Activated CD4-positive, alpha-beta memory T cell treated with anti-CD3 and anti-CD28 coated beads for 36 hours (primary cell): ENCODE results near the gene EHBP1. TPM values are rescaled to one million over a fixed set of nuclear protein-coding genes. Genes with fewer than 3 reads are reported as not detected.
A peak's percentile ranks its signal among the peaks of the same experiment; 100 is the strongest.

Source experiments
- CTCF ChIA-PET: fragments of 350-600 bp; sonication (Branson Sonifier 250); formaldehyde crosslinking; loops from one replicate; lab custom pipeline; 2021; ENCODE audit warnings: antibody characterized with exemption, inconsistent platforms; lab: Charles Lee
- POLR2A ChIA-PET: fragments of 350-600 bp; sonication (Branson Sonifier 250); formaldehyde crosslinking; loops from one replicate; lab custom pipeline; 2021; ENCODE audit warnings: antibody characterized with exemption; lab: Charles Lee
- DNase-seq: peaks from one replicate; pipeline ENCODE4 v3.0.0-alpha.2; 2020
- H3K27ac Mint-ChIP-seq: one replicate; pipeline ENCODE4 v1.8.0; 2021; ENCODE audit warnings: mixed read lengths
- H3K27me3 Mint-ChIP-seq: one replicate; pipeline ENCODE4 v1.8.0; 2021; ENCODE audit warnings: mixed read lengths
- H3K36me3 Mint-ChIP-seq: one replicate; pipeline ENCODE4 v1.8.0; 2021; ENCODE audit warnings: mixed read lengths
- H3K4me1 Mint-ChIP-seq: one replicate; pipeline ENCODE4 v1.8.0; 2021; ENCODE audit warnings: low read depth, mixed read lengths
- H3K4me3 Mint-ChIP-seq: one replicate; pipeline ENCODE4 v1.8.0; 2021; ENCODE audit warnings: mild to moderate bottlenecking, mixed read lengths
- H3K9me3 Mint-ChIP-seq: one replicate; pipeline ENCODE4 v1.8.0; 2021; ENCODE audit warnings: mixed read lengths
- intact Hi-C: fragments of 100-400 bp; cut with micrococcal nuclease; formaldehyde crosslinking; loops from one replicate; pipeline ENCODE4 v1.15.1; 2023
- total RNA-seq, 2 experiments: library from RNA; stranded (reverse); gene quantifications; one replicate each; pipeline ENCODE4 v1.2.3, GENCODE V29; 2021

Gene EHBP1
- total RNA-seq, 2 experiments from 2014 or later: 23.5 to 23.6 TPM

DNA sequence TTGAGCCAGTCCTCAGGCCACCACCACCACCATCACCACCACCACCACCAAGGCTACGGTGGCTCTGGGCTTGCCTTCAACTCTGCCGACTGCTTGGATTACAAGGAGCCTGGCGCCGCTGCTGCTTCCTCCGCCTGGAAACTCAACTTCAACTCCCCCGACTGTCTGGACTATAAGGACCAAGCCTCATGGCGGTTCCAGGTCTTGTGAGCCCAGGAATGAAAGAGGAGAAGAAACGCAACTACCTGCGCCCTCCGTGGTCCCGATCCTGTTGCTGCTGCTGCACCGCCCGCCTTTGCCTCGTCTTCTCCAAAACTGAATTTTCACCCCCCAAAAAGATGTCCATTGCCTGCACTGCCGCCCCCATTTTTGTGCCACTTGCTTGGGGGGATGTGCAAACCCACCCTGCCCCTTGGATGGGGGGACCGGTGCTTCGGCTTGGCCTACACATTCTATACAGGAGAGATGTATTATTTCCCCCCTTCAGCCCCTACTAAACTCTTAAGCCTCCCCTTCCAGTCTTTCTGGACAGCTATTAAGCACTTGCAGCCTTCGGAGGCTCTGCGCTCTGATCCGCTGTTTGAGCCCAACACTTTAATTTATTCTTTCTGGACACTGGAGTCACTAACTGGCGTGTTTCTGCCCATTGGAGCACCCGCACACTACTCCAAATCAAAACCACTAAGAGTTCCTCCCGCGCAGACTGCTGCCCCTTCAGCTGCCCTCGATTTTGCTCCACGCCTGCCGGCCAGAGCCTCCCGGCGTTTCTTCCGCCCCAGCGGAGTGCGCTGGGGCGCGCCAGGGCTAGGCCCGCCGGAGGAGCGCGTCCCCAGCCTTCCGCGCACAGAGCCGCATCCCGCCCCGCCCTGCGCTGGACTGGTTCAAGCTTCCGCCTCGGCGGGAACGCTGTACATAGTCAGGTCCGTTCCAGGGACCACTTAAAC is 350.9 kb downstream of the EHBP1 start:
- H3K9me3 Mint-ChIP-seq: peaks cover 2% of the 10 kb centered on the region
- no peak overlapping the region for H3K27ac Mint-ChIP-seq
- intact Hi-C loops: loop anchor here (1.0 to 5.0 kb wide), 3 partner anchors 8 to 431 kb away; no protein-coding TSS in a partner anchor
- H3K36me3 Mint-ChIP-seq: peaks cover 4% of the 10 kb centered on the region
- peak; percentile 45 for DNase-seq
- H3K4me1 Mint-ChIP-seq: peaks cover 63% of the 10 kb centered on the region
- POLR2A ChIA-PET: interaction anchor here (1.0 kb wide), 1 partner anchor 9 kb away, joined by 3 read pairs; no protein-coding TSS in a partner anchor
- H3K27me3 Mint-ChIP-seq: peaks cover 77% of the 10 kb centered on the region
- H3K4me3 Mint-ChIP-seq: peak overlapping the region; percentile 30
- CTCF ChIA-PET: no interaction called here

DNA sequence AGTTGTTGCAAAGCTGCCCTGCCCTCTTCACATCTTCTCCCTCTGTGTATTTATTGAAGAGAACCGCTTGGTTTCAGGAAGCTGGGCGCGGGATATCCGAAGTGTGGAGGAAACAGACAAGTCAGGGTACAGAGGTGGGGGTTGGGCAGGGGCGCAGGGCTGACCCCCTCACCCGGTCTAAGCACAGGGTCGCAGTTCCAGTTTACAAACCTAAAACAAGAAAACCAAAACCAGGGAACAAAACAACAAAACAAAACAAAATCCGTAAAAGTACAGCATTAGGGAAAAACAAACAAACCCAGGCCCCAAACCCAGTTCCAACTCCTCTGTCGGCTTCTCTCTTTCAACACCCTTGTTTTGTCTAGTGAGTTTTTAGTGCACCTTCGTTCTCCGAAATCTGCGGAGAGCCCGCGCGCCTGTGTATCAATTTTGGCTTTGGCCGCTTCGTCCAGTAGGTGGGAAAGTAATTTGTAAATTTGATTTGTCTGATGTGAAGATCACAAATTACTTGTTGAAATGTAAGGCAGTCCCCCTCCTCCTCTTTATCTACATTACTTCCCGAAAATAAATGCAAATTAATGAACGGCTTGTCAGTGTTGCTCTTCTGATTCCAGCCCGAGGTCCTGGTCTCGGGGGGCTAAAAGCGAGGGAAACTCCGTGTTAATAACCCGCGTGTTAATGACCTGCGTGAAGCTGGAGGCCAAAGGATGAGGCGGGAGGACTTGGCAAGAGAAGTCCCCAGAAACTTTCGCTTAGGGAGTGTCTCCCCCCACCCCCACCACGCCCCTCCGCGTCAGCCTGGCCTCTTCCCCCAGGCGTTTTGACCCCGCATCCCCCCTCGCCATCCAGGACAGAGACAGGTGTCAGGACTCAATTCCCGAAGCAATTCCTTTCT is 352.0 kb downstream of the EHBP1 start:
- no peak for DNase-seq
- intact Hi-C loops: loop anchor here (5.0 kb wide), 2 partner anchors 370 to 430 kb away; no protein-coding TSS in a partner anchor
- Mint-ChIP-seq H3K27me3 (peaks cover 74% of the 10 kb centered on the region), H3K27ac (peak overlapping the region; percentile 7), H3K4me1 (peaks cover 59% of the 10 kb centered on the region), H3K36me3 (peaks cover 4% of the 10 kb centered on the region), H3K9me3 (peaks cover 2% of the 10 kb centered on the region), H3K4me3 (peak overlapping the region; percentile 1)
- ChIA-PET CTCF (no interaction called here), POLR2A (interaction anchor here (1.0 kb wide), 1 partner anchor 10 kb away, joined by 3 read pairs; no protein-coding TSS in a partner anchor)

DNA sequence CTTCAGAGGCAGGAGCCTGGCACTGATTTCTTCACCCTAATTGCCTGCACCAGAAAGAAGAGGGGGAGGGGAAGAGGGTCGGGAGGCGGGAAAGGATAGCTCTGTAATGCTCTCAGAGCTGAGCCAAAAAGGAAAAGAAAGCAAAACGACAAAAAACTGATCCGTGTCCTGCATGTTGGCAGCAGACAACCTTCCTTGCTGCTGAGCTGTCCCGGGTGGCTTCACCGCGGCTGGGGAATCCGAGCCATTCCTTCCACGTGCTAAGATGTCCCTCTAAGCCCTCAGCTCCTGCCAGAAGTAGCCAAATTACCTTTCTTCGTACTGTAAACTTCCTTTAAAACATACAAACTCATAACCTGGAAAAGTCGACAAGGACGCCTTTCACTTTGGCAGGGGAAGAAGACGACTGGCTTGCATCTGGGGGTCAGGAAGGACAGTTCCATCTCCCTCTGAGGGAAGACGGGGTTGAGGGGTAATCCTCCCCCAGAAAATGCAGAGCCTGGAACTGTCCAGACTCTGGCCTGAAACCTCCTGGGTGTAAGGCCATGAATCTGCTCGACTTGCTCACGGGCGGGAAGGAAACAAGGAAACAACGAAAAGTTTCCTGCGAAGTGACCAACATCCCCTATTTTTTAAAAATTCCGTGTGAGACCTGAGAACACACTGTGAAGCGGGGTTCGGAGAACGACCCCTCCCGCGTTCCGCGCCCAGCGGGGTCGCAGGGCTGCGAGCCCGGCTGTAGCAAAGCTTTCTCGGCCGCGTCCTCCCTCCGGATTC is 352.8 kb downstream of the EHBP1 start:
- intact Hi-C loops: loop anchor here (5.0 kb wide), 2 partner anchors 369 to 429 kb away; no protein-coding TSS in a partner anchor
- ChIA-PET POLR2A (no interaction called here), CTCF (no interaction called here)
- peaks cover 2% of the 10 kb centered on the region for H3K9me3 Mint-ChIP-seq
- H3K36me3 Mint-ChIP-seq: peaks cover 4% of the 10 kb centered on the region
- H3K27me3 Mint-ChIP-seq: peaks cover 69% of the 10 kb centered on the region
- peaks cover 56% of the 10 kb centered on the region for H3K4me1 Mint-ChIP-seq
- no peak for DNase-seq
- peak overlapping the region; percentile 42 for H3K4me3 Mint-ChIP-seq
- no peak overlapping the region for H3K27ac Mint-ChIP-seq

DNA sequence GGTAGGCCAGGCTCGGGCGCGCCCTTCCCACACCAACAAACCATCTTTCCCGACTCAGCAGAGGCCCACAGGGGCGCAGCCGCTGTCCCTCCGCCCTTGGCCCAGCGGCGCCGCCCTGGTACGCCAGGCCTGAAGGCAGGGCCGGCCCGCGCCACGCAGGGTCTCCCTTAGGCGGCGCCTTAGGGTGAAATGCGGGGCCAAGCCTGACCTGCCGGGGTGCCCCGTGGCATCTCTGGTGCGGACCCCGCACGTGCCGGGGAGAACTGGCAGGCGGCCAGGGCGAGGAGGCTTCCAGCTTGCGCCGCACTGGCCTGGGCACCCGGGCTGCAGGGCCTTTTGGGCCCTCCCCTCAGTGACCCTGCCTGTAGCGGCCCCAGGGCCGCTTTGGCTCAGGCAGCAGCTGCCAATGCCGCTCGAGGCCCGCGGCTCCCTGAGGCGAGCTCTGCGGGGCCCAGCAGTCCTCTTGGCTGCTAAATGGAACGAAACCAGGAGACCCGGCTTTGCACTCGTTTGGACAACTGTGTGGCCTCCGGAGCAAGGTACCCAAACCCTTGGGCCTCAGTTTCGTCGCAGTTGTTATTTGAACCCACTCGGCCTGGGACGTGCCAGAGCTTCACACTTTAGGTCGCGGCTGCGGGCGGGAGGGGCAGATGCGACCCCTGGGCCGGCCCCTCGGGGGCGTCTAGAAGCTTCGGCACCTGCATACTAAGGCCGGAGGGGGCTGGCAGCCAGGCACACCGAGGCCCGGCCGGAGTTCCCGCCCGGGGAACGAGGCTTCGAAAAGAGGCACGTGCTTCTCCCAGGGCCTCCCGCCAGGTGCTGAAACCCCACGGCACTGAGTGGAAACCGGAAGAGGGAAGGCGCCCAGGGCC is 353.6 kb downstream of the EHBP1 start:
- no peak overlapping the region for H3K4me3 Mint-ChIP-seq
- DNase-seq: peak; percentile 10

DNA sequence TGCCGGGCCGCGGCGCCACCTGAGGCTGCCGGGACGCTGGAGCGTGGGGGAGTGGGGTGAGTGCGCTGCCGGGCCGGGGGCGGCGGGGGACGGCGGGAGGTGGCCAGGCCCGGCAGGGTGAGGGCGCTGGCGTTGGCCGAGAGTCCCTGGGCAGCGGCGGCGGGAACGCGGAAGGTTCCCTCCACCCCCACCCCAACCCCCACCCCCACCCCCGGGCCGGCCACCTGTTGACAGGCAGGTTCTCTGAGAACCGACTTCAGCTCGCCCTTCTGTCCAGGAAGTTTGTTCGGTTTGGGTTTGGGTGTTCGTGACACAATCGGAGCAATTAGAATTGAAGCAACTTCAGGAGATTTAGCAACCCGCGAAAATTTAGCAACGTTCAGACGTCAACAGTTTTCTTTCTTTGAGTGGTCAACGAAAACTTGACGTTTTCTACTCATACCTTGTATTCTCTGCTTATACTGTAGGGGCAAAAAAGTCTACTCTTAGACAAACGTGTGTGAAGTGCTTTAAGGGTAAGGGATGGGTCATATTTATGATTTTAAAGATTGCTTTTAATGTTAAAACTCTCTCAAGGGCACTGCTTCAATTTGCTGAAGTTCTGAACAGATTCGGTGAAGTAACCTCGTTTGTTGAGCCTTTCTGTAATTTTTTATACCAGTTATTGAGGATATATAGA is 354.4 kb downstream of the EHBP1 start:
- DNase-seq: no peak
- peaks cover 40% of the 10 kb centered on the region for H3K4me1 Mint-ChIP-seq
- peaks cover 2% of the 10 kb centered on the region for H3K9me3 Mint-ChIP-seq
- POLR2A ChIA-PET: no interaction called here
- CTCF ChIA-PET: no interaction called here
- intact Hi-C loops: loop anchor here (5.0 kb wide), 2 partner anchors 367 to 427 kb away; no protein-coding TSS in a partner anchor
- H3K27ac Mint-ChIP-seq: no peak overlapping the region
- peaks cover 66% of the 10 kb centered on the region for H3K27me3 Mint-ChIP-seq
- H3K36me3 Mint-ChIP-seq: peaks cover 4% of the 10 kb centered on the region
- H3K4me3 Mint-ChIP-seq: peak overlapping the region; percentile 44

More for the DNA sequence above, 353.6 kb downstream of the EHBP1 start:
- ChIA-PET CTCF (no interaction called here), POLR2A (no interaction called here)
- intact Hi-C loops: loop anchor here (5.0 kb wide), 2 partner anchors 368 to 428 kb away; no protein-coding TSS in a partner anchor
- H3K4me1 Mint-ChIP-seq: peaks cover 47% of the 10 kb centered on the region
- peaks cover 2% of the 10 kb centered on the region for H3K9me3 Mint-ChIP-seq
- H3K27me3 Mint-ChIP-seq: peaks cover 68% of the 10 kb centered on the region
- no peak overlapping the region for H3K27ac Mint-ChIP-seq
- H3K36me3 Mint-ChIP-seq: peaks cover 4% of the 10 kb centered on the region

DNA sequence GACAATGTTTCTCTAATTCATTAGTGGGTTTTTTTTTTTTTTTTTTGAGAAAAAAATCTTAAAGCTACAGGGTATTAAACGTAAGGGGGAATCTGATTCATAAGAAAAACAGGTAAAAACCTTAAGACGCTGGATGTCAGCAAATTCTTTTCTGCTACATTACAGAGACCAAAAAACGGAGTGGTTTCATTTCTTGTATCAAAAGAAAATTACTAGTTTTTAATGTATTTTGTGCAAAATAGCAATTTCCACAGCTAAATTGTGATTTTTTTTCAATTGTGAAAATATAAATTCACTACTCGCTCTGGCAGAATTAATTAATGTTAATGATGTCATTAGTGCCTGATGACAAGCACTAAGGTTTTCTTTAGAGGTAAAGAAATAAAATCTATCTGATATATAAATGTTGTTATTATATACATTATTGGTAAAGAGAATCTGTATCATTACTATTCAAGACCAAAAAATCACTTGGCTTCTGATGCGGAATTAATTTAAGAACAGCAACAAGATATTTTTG is 355.0 kb downstream of the EHBP1 start:
- intact Hi-C loops: no loop called here
- no peak overlapping the region for H3K4me3 Mint-ChIP-seq
- no peak overlapping the region for H3K27ac Mint-ChIP-seq
- H3K4me1 Mint-ChIP-seq: peaks cover 34% of the 10 kb centered on the region
- H3K36me3 Mint-ChIP-seq: peaks cover 4% of the 10 kb centered on the region
- peaks cover 61% of the 10 kb centered on the region for H3K27me3 Mint-ChIP-seq
- DNase-seq: no peak
- ChIA-PET POLR2A (no interaction called here), CTCF (no interaction called here)
- peaks cover 2% of the 10 kb centered on the region for H3K9me3 Mint-ChIP-seq

DNA sequence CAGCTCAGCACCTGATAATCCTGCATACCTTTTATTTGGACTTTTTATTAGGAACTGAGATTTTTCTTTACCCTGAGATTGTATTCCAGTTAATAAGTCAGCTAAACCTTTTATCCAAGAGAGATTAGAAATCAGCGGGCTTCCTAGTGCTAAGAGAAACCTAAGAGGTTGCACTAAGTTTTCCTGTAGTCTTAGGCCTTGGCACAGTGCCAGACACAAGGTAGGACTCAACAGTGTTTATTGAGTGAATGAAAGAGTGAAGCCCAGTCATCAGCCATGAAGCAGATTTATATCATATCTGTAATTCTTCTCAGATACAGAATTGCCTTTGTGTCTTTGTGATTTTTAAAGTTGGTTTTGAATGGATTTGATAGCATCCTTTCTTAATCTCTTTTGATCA is 358.7 kb downstream of the EHBP1 start:
- H3K9me3 Mint-ChIP-seq: peaks cover 2% of the 10 kb centered on the region
- intact Hi-C loops: no loop called here
- CTCF ChIA-PET: no interaction called here
- H3K27ac Mint-ChIP-seq: no peak overlapping the region
- no peak overlapping the region for H3K4me3 Mint-ChIP-seq
- POLR2A ChIA-PET: no interaction called here
- H3K27me3 Mint-ChIP-seq: peaks cover 47% of the 10 kb centered on the region
- peaks cover 5% of the 10 kb centered on the region for H3K4me1 Mint-ChIP-seq
- no peak for DNase-seq
- H3K36me3 Mint-ChIP-seq: peaks cover 4% of the 10 kb centered on the region

DNA sequence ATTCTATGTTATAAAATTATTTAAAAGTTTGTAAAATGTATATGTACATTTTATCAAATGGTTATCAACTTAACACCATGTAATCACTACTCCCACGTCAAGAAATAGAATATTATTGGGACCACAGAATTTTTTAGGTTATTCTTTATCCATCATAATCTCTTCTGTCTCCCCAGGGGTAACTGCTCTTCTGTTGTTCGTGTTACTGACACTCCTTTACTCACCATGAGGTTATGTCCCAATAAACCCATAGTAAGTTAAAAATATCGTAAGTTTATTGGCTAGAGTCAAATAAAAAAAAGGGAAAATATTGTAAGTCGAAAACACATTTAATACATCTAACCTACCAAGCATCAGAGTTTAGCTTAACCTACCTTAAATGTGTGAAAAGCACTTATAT is 359.1 kb downstream of the EHBP1 start:
- H3K27ac Mint-ChIP-seq: no peak overlapping the region
- peaks cover 4% of the 10 kb centered on the region for H3K36me3 Mint-ChIP-seq
- intact Hi-C loops: no loop called here
- peaks cover 45% of the 10 kb centered on the region for H3K27me3 Mint-ChIP-seq
- DNase-seq: no peak
- ChIA-PET POLR2A (no interaction called here), CTCF (no interaction called here)
- no peak overlapping the region for H3K4me3 Mint-ChIP-seq
- peaks cover 5% of the 10 kb centered on the region for H3K4me1 Mint-ChIP-seq
- H3K9me3 Mint-ChIP-seq: peaks cover 2% of the 10 kb centered on the region

DNA sequence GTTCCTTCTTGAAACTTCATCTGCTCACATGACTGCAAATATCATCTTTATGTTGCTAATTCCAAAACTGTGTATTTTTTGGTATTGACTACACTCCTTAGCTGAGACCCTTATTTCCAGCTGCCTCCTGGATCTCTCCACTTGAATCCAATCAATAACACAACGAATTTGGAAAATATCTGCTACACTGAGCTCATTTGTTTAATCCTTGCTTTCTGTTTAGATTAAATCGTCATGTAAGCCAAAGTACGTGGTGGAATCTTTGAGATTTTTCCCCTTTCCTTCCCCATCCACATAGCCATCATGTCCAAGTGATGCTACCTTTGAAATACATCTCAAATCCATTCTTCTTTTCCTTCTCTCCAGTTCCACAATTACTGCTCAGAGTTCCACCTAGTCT is 360.8 kb downstream of the EHBP1 start:
- POLR2A ChIA-PET: no interaction called here
- H3K4me3 Mint-ChIP-seq: no peak overlapping the region
- no peak overlapping the region for H3K27ac Mint-ChIP-seq
- H3K27me3 Mint-ChIP-seq: peaks cover 38% of the 10 kb centered on the region
- no peaks in the 10 kb centered on the region for H3K9me3 Mint-ChIP-seq
- DNase-seq: no peak
- H3K4me1 Mint-ChIP-seq: no peaks in the 10 kb centered on the region
- CTCF ChIA-PET: no interaction called here
- intact Hi-C loops: no loop called here
- no peaks in the 10 kb centered on the region for H3K36me3 Mint-ChIP-seq

DNA sequence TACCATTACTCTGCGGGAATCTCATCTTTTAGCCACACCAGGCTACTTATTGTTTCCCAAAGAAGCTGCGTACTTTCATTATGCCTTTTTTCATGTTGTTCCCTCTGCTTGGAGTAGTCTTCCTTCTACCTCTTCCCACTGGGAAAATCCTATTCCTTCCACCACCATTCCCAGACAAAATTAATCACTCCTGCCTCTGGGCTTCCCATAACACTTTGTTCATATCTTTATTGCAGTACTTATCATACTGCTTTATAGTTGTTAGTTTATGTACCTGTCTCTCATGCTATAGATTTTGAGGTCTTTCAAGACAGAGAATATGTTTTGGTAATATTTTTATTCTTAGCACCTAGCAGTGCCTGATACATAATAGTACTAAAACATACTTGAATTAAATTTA is 361.3 kb downstream of the EHBP1 start:
- Mint-ChIP-seq H3K27ac (no peak overlapping the region), H3K4me1 (no peaks in the 10 kb centered on the region), H3K9me3 (no peaks in the 10 kb centered on the region), H3K27me3 (peaks cover 38% of the 10 kb centered on the region), H3K36me3 (no peaks in the 10 kb centered on the region), H3K4me3 (no peak overlapping the region)
- intact Hi-C loops: no loop called here
- CTCF ChIA-PET: no interaction called here
- POLR2A ChIA-PET: no interaction called here
- no peak for DNase-seq
